H1 (cell line): ENCODE measurements around the gene S100A16. TPM values are rescaled to one million over a fixed set of nuclear protein-coding genes. Genes with fewer than 3 reads are reported as not detected.
A peak's percentile ranks its signal among the peaks of the same experiment; 100 is the strongest.

Experiments
- CTCF ChIA-PET: fragments of 300-600 bp; sonication (Branson Sonifier 250); formaldehyde crosslinking; loops from one replicate; lab custom pipeline; 2021; ENCODE audit not compliant: partially characterized antibody; lab: Charles Lee
- POLR2A ChIA-PET: fragments of 300-600 bp; sonication (Branson Sonifier 250); formaldehyde crosslinking; loops from one replicate; lab custom pipeline; 2021; ENCODE audit warnings: inconsistent platforms; ENCODE audit not compliant: partially characterized antibody; lab: Charles Lee
- DNase-seq, 2 experiments: peaks; one replicate each; pipeline versions ENCODE4 v3.0.0 to v3.0.0-alpha.2; 2010 to 2022; ENCODE audit warnings: low spot score in 2 of 2, low read depth in 1 of 2, mixed read lengths in 1 of 2
- FAIRE-seq: peaks from 2 replicates; lab custom pipeline; 2011; peaks lifted over from hg19 to GRCh38; lab: Jason Lieb, UNC
- H2AFZ ChIP-seq: 2 replicates; pipeline ENCODE4 v1.8.1; 2012; ENCODE audit warnings: low read length, inconsistent platforms
- H2AK5ac ChIP-seq: 2 replicates; pipeline ENCODE4 v1.6.1; 2013; ENCODE audit warnings: low read depth, low read length
- H2BK120ac ChIP-seq: replicated peaks from 2 replicates; pipeline ENCODE3; 2013; ENCODE audit warnings: low read depth, low read length, inconsistent platforms
- H2BK12ac ChIP-seq: 2 replicates; pipeline ENCODE4 v1.6.1; 2013; ENCODE audit warnings: low read depth, low read length
- H2BK15ac ChIP-seq: 2 replicates; pipeline ENCODE4 v1.6.1; 2013; ENCODE audit warnings: low read length
- H2BK20ac ChIP-seq: 2 replicates; pipeline ENCODE4 v1.6.1; 2013; ENCODE audit warnings: low read length
- H2BK5ac ChIP-seq: 2 replicates; pipeline ENCODE4 v1.6.1; 2013; ENCODE audit warnings: low read depth, low read length
- H3K14ac ChIP-seq: 2 replicates; pipeline ENCODE4 v1.6.1; 2013; ENCODE audit warnings: inconsistent platforms; ENCODE audit not compliant: insufficient read length
- H3K18ac ChIP-seq: 2 replicates; pipeline ENCODE4 v1.6.1; 2013; ENCODE audit warnings: low read length; ENCODE audit errors: extremely low read depth
- H3K23ac ChIP-seq: 2 replicates; pipeline ENCODE4 v1.6.1; 2013; ENCODE audit warnings: inconsistent platforms; ENCODE audit not compliant: insufficient read length
- H3K23me2 ChIP-seq: 2 replicates; pipeline ENCODE4 v1.6.1; 2013; ENCODE audit warnings: low read depth, low read length
- H3K27ac ChIP-seq: 2 replicates; pipeline ENCODE4 v1.6.1; 2011; ENCODE audit warnings: low read depth, low read length, inconsistent platforms
- H3K27me3 ChIP-seq, 4 experiments: replicated peaks in 1 of 4; 1 replicate in 1 of 4; 2 replicates in 3 of 4; pipeline versions ENCODE4 v1.6.1 to v1.8.1; 2011 to 2013; ENCODE audit warnings: low read length in 3 of 4, mild to moderate bottlenecking in 3 of 4, inconsistent platforms in 2 of 4, mixed read lengths in 2 of 4, moderate library complexity in 1 of 4; ENCODE audit not compliant: control insufficient read depth in 3 of 4, insufficient read depth in 3 of 4; ENCODE audit errors: extremely low read depth in 1 of 4
- H3K36me3 ChIP-seq, 4 experiments: 2 replicates each; pipeline versions ENCODE4 v1.6.1 to v1.8.1; 2011 to 2013; ENCODE audit warnings: mild to moderate bottlenecking in 4 of 4, low read length in 3 of 4, moderate library complexity in 2 of 4, control low read depth in 1 of 4, inconsistent platforms in 1 of 4; ENCODE audit not compliant: insufficient read depth in 4 of 4, control insufficient read depth in 2 of 4
- H3K4ac ChIP-seq: replicated peaks from 2 replicates; pipeline ENCODE3; 2013; ENCODE audit warnings: low read length, low read depth, mixed read lengths, inconsistent platforms; ENCODE audit not compliant: insufficient read length
- H3K4me1 ChIP-seq, 4 experiments: replicated peaks in 1 of 4; 1 replicate in 1 of 4; 2 replicates in 3 of 4; pipeline versions ENCODE4 v1.6.1 to v1.8.1; 2011 to 2013; ENCODE audit warnings: low read length in 3 of 4, inconsistent platforms in 2 of 4, mixed read lengths in 1 of 4; ENCODE audit not compliant: insufficient read depth in 4 of 4, control insufficient read depth in 3 of 4
- H3K4me2 ChIP-seq, 2 experiments: 2 replicates each; pipeline versions ENCODE4 v1.6.1 to v1.8.1; 2011 to 2013; ENCODE audit warnings: low read depth in 2 of 2, low read length in 2 of 2, control low read depth in 1 of 2, inconsistent platforms in 1 of 2, mild to moderate bottlenecking in 1 of 2; ENCODE audit not compliant: insufficient read depth in 1 of 2
- H3K4me3 ChIP-seq, 4 experiments: fragments of 200-600, 300-600 bp in 1 of 4; sonication (generic), shearing (Covaris generic), sonication (Bioruptor Twin) in 1 of 4; 2 replicates each; pipeline versions ENCODE4 v1.5.1 to v1.8.1; 2011 to 2016; ENCODE audit warnings: low read length in 4 of 4, low read depth in 3 of 4, control low read depth in 2 of 4, inconsistent platforms in 2 of 4, mild to moderate bottlenecking in 2 of 4, mixed read lengths in 1 of 4, moderate library complexity in 1 of 4; ENCODE audit not compliant: insufficient read depth in 2 of 4; ENCODE audit errors: extremely low read depth in 1 of 4
- H3K56ac ChIP-seq: replicated peaks from 2 replicates; pipeline ENCODE3; 2013; ENCODE audit warnings: low read depth, mild to moderate bottlenecking, mixed read lengths, low read length, inconsistent platforms; ENCODE audit not compliant: insufficient read length
- H3K79me1 ChIP-seq: 2 replicates; pipeline ENCODE4 v1.6.1; 2013; ENCODE audit warnings: low read depth, low read length, control low read depth
- H3K79me2 ChIP-seq, 2 experiments: 2 replicates each; pipeline versions ENCODE4 v1.6.1 to v1.8.1; 2012 to 2013; ENCODE audit warnings: low read length in 2 of 2, mild to moderate bottlenecking in 2 of 2, inconsistent platforms in 1 of 2; ENCODE audit not compliant: insufficient read depth in 2 of 2, control insufficient read depth in 1 of 2
- H3K9ac ChIP-seq, 4 experiments: replicated peaks in 1 of 4; 1 replicate in 1 of 4; 2 replicates in 3 of 4; pipeline versions ENCODE4 v1.6.1 to v1.8.1; 2011 to 2013; ENCODE audit warnings: low read depth in 3 of 4, low read length in 3 of 4, control low read depth in 2 of 4, mild to moderate bottlenecking in 2 of 4, moderate library complexity in 2 of 4, inconsistent platforms in 1 of 4; ENCODE audit errors: extremely low read depth in 1 of 4
- H3K9me3 ChIP-seq, 2 experiments: 2 replicates each; pipeline versions ENCODE4 v1.6.1 to v1.8.1; 2012 to 2013; ENCODE audit warnings: mild to moderate bottlenecking in 2 of 2, moderate library complexity in 2 of 2, control low read depth in 1 of 2, inconsistent platforms in 1 of 2, low read depth in 1 of 2, low read length in 1 of 2, mixed read lengths in 1 of 2; ENCODE audit not compliant: insufficient read depth in 2 of 2
- H4K20me1 ChIP-seq, 2 experiments: replicated peaks in 1 of 2; 2 replicates each; pipeline versions ENCODE3 to v1.8.1; 2011 to 2013; ENCODE audit warnings: inconsistent platforms in 2 of 2, low read length in 2 of 2, mild to moderate bottlenecking in 1 of 2; ENCODE audit not compliant: insufficient read depth in 2 of 2, control insufficient read depth in 1 of 2
- H4K5ac ChIP-seq: 2 replicates; pipeline ENCODE4 v1.6.1; 2013; ENCODE audit warnings: low read length, low read depth, mixed read lengths, inconsistent platforms; ENCODE audit not compliant: insufficient read length
- H4K8ac ChIP-seq: 2 replicates; pipeline ENCODE4 v1.8.0; 2013; ENCODE audit warnings: mild to moderate bottlenecking, moderate library complexity, low read length, inconsistent platforms; ENCODE audit not compliant: insufficient read depth; ENCODE audit errors: extremely low read depth
- H4K91ac ChIP-seq: replicated peaks from 2 replicates; pipeline ENCODE3; 2013; ENCODE audit warnings: low read length, mixed read lengths, inconsistent platforms; ENCODE audit not compliant: insufficient read length
- CHD2 ChIP-seq: IDR thresholded peaks from 2 replicates; pipeline ENCODE4 v1.6.1; 2012; ENCODE audit warnings: low read length, improper control_type of control experiment
- POLR2AphosphoS5 ChIP-seq: IDR thresholded peaks from 2 replicates; pipeline ENCODE4 v1.6.1; 2011; ENCODE audit warnings: low read depth, low read length
- SIN3A ChIP-seq, 2 experiments: IDR thresholded peaks in 1 of 2; conservative IDR thresholded peaks in 1 of 2; 2 replicates each; pipeline ENCODE4 v1.6.1; 2011 to 2012; ENCODE audit warnings: low read length in 2 of 2, improper control_type of control experiment in 1 of 2, low read depth in 1 of 2, mild to moderate bottlenecking in 1 of 2
- WGBS, 2 experiments: shearing (Covaris generic) in 1 of 2; methylation state at CpG; one replicate each; pipeline versions ENCODE4 v1.1.6 to v1.1.7; 2013 to 2015; ENCODE audit warnings: low lambda C conversion rate in 2 of 2, mixed read lengths in 2 of 2, inconsistent platforms in 1 of 2, low coverage in 1 of 2, missing lambda C conversion rate in 1 of 2; ENCODE audit not compliant: insufficient replicate concordance in 2 of 2, insufficient coverage in 1 of 2, insufficient read length in 1 of 2; ENCODE audit errors: extremely low coverage in 1 of 2, missing lambda C conversion rate in 1 of 2; 5-methylcytosine and 5-hydroxymethylcytosine counted together
- polyA plus RNA-seq, 7 experiments: library from polyadenylated mRNA; depleted of rRNA in 3 of 7; stranded (reverse) in 5 of 7; unstranded in 2 of 7; fragments of >200 nt in 5 of 7; fragments of 200-250 nt in 2 of 7; gene quantifications; 1 replicate in 5 of 7; 2 replicates in 1 of 7; 4 replicates in 1 of 7; pipeline versions ENCODE4 v1.2.1 to v1.2.3, GENCODE V29; 2011 to 2013; ENCODE audit warnings: missing spikeins in 2 of 7, mixed read lengths in 2 of 7
- total RNA-seq: library from RNA; stranded (reverse); fragmentation: NEBNext Ultra II Directional; extraction: Animal tissue kit (Norgen Biotek cat#: 25700); gene quantifications from 2 replicates; pipeline ENCODE4 v1.2.1, GENCODE V29; 2021

S100A16 gene
- total and polyA plus RNA-seq, 2 of the 8 experiments (the other 6 are each of a cell fraction or from before 2014, with no cell fraction given) = 14.9 to 61.4 TPM

DNA sequence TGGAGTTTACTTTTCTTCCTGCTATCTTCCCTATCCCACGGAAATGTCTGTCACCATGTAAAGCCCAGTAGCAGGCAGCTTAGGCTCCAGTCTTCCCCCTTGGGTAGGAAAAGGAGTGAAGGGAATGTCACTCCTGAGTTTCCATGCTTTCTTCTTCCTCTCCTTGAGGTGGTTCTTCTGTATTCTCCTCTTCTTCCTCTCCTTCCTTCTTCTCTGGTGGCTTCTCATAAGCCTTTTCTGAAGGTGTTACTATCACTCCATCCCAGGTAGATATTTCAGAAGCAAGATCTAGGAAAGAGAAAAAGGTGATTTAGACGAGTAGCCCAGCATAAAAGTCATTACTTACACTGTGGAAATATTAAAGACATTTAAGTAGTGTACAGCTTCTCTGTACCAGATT is 49.3 kb upstream of the S100A16 start:
- H3K4ac ChIP-seq = no peak overlapping the region
- no peak overlapping the region for H3K4me3 ChIP-seq
- H2AK5ac ChIP-seq = no peak overlapping the region
- H3K56ac ChIP-seq = no peak overlapping the region
- H4K91ac ChIP-seq = no peak overlapping the region
- no peak overlapping the region for H3K23ac ChIP-seq
- ChIA-PET CTCF (interaction anchor here (1.3 to 1.4 kb wide), 4 partner anchors 14 to 309 kb away, joined by 3 read pairs; no protein-coding TSS in a partner anchor), POLR2A (interaction anchor here (0.8 to 19.8 kb wide), 15 partner anchors 8 to 307 kb away, joined by 3 to 343 read pairs (median 4); partner anchors contain the start of genes CHTOP, CREB3L4, ILF2 and NPR1)
- no peak overlapping the region for H3K14ac ChIP-seq
- H2BK120ac ChIP-seq = no peak overlapping the region
- H3K79me2 ChIP-seq = peaks cover 0 to 11% of the 10 kb centered on the region in 2 experiments; a peak in 2 of 4 replicates
- H3K9me3 ChIP-seq = no peaks in the 10 kb centered on the region
- no peak overlapping the region for H2BK12ac ChIP-seq
- 0 out of 4 replicates have a peak, but pooled peaks of 1 of the 2 experiments have one; percentile 31 for TF ChIP-seq SIN3A (conservative IDR thresholded peaks at IDR 0.05 in 1 of 2, IDR thresholded peaks at IDR 0.05 in 1 of 2; ENCODE audit: low read depth in 1 of 2, low read length in 2 of 2)
- no peak for TF ChIP-seq CHD2
- 0 out of 2 replicates have a peak, but pooled peaks have one; percentile 15 for TF ChIP-seq POLR2AphosphoS5
- no peaks in the 10 kb centered on the region for H3K23me2 ChIP-seq
- peaks cover 53 to 69% (median 64%) of the 10 kb centered on the region in 4 experiments for H3K36me3 ChIP-seq
- no peak overlapping the region for H2BK5ac ChIP-seq
- FAIRE-seq = no peak
- no peaks in the 10 kb centered on the region for H3K27me3 ChIP-seq
- H3K4me1 ChIP-seq = peaks cover 0 to 4% (median 2%) of the 10 kb centered on the region in 4 experiments; a peak in 2 of 7 replicates
- no peak overlapping the region for H3K9ac ChIP-seq
- H3K79me1 ChIP-seq = peaks cover 5% of the 10 kb centered on the region; the same call in 1 of the 2 replicates
- WGBS, 2 experiments = 87% methylated on average over 2 of the region's 2 CpGs; no CpG with 5 or more reads in 1 of the 2 experiments
- H2AFZ ChIP-seq = no peak overlapping the region
- H3K27ac ChIP-seq = no peak overlapping the region
- no peak overlapping the region for H2BK15ac ChIP-seq
- no peak overlapping the region for H3K18ac ChIP-seq
- peaks cover 0 to 10% of the 10 kb centered on the region in 2 experiments for H4K20me1 ChIP-seq
- H3K4me2 ChIP-seq = no peak overlapping the region
- H4K5ac ChIP-seq = no peak overlapping the region
- no peak for DNase-seq
- H4K8ac ChIP-seq = no peak overlapping the region
- no peak overlapping the region for H2BK20ac ChIP-seq
